Endothelial cell (in vitro differentiated cells): ENCODE data around the gene UNCX. TPM values are rescaled to one million over a fixed set of nuclear protein-coding genes. Genes with fewer than 3 reads are reported as not detected.
A peak's percentile ranks its signal among the peaks of the same experiment; 100 is the strongest.
"Not testable (repeated sequence)": the region's sequence is repeated elsewhere in the genome, so short reads cannot be mapped to it uniquely, and the experiment has no call there.

Experiments used
- DNase-seq: peaks from one replicate; pipeline ENCODE4 v3.0.0; 2021; ENCODE audit warnings: low spot score
- H3K27ac Mint-ChIP-seq: one replicate; pipeline ENCODE4 v1.8.0; 2021; ENCODE audit warnings: mixed read lengths, inconsistent platforms; ENCODE audit not compliant: unreplicated experiment
- H3K27me3 Mint-ChIP-seq: one replicate; pipeline ENCODE4 v1.8.0; 2021; ENCODE audit warnings: mild to moderate bottlenecking, moderate library complexity, mixed read lengths, inconsistent platforms; ENCODE audit not compliant: unreplicated experiment
- H3K36me3 Mint-ChIP-seq: one replicate; pipeline ENCODE4 v1.8.0; 2021; ENCODE audit warnings: mild to moderate bottlenecking, low read depth, mixed read lengths, inconsistent platforms; ENCODE audit not compliant: unreplicated experiment
- H3K4me1 Mint-ChIP-seq: one replicate; pipeline ENCODE4 v1.8.0; 2021; ENCODE audit warnings: mild to moderate bottlenecking, mixed read lengths, inconsistent platforms; ENCODE audit not compliant: unreplicated experiment
- H3K4me3 Mint-ChIP-seq: one replicate; pipeline ENCODE4 v1.8.0; 2021; ENCODE audit warnings: mild to moderate bottlenecking, mixed read lengths, inconsistent platforms; ENCODE audit not compliant: unreplicated experiment
- H3K9me3 Mint-ChIP-seq: one replicate; pipeline ENCODE4 v1.8.0; 2021; ENCODE audit warnings: mixed read lengths, inconsistent platforms; ENCODE audit not compliant: unreplicated experiment
- total RNA-seq: library from RNA; stranded (reverse); fragmentation: NEBNext Ultra II Directional; extraction: Animal tissue kit (Norgen Biotek cat#: 25700); gene quantifications from one replicate; pipeline ENCODE4 v1.2.1, GENCODE V29; 2021; ENCODE audit not compliant: unreplicated experiment
- TF ChIP-seq, protein P1 (sequence below): fragments of 200-600 bp; sonication (generic); IDR thresholded peaks from one replicate; pipeline ENCODE4 v1.5.0; 2021; ENCODE audit warnings: antibody characterized with exemption; ENCODE audit not compliant: unreplicated experiment

UNCX gene
- total RNA-seq, 1 donor from 2014 or later: not detected

DNA sequence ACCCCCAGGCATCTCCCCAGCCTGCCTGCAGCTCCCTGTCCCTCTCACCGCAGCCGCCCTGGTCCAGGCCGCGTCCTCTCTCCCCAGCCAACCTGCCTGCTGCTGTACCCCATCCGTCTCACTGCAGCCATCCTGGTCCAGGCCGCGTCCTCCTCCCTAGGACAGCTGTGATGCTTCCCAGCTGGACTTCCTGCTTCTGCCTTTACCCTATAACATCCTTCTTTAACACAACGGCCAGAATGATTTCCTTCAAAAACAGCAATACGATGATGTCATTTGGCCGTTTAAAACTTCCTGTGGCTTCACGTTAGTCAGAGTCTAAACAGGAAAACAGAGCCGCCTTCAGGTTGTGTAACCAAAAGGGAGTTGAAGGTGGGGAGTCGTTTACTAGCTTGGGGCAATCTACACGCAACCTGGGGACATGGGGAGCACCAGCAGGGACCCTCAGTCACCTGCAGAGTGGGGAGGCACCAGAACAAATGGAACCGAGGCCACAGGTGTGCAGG, 40.4 kb upstream of the UNCX start:
- Mint-ChIP-seq H3K27ac (peak overlapping the region; percentile 26), H3K27me3 (peaks cover 13% of the 10 kb centered on the region), H3K4me3 (no peak overlapping the region), H3K36me3 (no peaks in the 10 kb centered on the region), H3K4me1 (peaks cover 12% of the 10 kb centered on the region), H3K9me3 (no peaks in the 10 kb centered on the region)
- TF ChIP-seq, protein P1, sequence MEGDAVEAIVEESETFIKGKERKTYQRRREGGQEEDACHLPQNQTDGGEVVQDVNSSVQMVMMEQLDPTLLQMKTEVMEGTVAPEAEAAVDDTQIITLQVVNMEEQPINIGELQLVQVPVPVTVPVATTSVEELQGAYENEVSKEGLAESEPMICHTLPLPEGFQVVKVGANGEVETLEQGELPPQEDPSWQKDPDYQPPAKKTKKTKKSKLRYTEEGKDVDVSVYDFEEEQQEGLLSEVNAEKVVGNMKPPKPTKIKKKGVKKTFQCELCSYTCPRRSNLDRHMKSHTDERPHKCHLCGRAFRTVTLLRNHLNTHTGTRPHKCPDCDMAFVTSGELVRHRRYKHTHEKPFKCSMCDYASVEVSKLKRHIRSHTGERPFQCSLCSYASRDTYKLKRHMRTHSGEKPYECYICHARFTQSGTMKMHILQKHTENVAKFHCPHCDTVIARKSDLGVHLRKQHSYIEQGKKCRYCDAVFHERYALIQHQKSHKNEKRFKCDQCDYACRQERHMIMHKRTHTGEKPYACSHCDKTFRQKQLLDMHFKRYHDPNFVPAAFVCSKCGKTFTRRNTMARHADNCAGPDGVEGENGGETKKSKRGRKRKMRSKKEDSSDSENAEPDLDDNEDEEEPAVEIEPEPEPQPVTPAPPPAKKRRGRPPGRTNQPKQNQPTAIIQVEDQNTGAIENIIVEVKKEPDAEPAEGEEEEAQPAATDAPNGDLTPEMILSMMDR: no peak
- peak; percentile 46 for DNase-seq

DNA sequence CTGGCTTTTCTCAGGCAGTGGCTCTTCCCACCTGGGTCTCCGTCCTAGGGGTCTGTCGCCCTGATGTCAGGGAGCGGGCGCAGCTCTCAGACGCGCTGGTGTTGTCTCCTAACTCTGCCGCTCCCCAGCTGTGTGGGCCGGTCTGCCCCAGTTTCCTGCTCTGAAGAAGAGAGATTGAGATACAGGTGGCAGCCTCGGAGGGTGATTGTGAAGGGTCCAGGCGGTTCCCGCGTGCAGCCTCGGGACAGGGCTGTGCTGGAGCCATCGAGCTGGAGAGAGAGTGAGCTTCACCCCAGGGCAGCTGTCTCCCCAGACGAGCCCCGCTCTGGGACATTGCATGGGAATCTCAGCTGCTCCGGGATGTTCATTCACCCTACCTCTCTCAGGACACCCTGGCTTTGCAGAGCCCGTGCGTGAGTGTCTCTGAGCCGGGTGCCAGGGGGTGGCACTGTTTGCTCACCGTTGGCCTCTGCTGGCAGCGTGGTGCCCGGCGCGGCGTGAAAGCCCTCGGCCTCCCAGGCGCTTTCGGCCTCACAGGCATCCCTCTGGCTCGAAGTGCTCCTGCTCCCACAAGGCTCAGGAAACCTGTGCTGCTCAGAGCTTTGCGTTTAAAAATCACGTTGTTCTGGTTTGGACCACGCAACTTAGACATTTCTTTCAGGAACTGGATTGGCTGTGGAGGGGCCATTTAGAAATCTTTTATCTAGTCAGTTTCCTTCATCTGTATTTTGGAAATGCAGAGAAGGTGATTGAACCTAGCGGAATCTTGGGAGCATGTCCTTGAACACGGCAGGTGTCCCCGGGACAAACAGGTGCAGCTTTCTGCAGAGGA, 38.9 kb upstream of the UNCX start:
- Mint-ChIP-seq H3K27ac (no peak overlapping the region), H3K27me3 (peaks cover 13% of the 10 kb centered on the region), H3K9me3 (no peaks in the 10 kb centered on the region), H3K36me3 (no peaks in the 10 kb centered on the region), H3K4me3 (no peak overlapping the region), H3K4me1 (peaks cover 12% of the 10 kb centered on the region)
- peak; percentile 43 for DNase-seq
- TF ChIP-seq, protein P1: no peak

DNA sequence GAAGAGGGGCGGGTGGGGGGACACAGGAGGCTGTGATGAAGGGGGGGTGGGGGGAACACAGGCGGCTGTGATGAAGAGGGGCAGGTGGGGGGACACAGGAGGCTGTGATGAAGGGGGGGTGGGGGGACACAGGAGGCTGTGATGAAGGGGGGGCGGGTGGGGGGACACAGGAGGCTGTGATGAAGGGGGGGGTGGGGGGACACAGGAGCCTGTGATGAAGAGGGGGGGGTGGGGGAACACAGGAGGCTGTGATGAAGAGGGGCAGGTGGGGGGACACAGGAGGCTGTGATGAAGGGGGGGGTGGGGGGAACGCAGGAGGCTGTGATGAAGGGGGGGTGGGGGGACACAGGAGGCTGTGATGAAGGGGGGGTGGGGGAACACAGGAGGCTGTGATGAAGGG, 36.2 kb upstream of the UNCX start:
- not testable (repeated sequence) for H3K4me3 Mint-ChIP-seq, H3K36me3 Mint-ChIP-seq, H3K4me1 Mint-ChIP-seq, H3K27me3 Mint-ChIP-seq, DNase-seq, H3K27ac Mint-ChIP-seq, H3K9me3 Mint-ChIP-seq

DNA sequence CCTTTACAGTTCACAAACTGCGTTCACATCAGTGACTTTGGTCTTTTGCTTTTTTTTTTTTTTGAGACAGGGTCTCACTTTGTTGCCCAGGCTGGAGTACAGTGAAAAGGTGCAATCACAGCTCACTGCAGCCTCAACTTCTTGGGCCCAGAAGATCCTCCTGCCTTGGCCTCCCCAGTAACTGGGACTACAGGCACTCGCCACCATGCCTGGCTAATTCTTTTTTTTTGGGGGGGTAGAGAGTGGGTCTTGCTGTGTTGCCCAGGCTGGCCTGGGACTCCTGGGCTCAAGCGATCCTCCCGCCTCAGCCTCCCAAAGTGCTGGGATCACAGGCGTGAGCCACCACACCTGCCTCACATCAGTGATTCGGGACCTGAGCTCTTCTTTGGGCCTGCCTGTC, 35.7 kb upstream of the UNCX start:
- TF ChIP-seq, protein P1: no peak
- H3K4me1 Mint-ChIP-seq: peaks cover 5% of the 10 kb centered on the region
- peaks cover 3% of the 10 kb centered on the region for H3K27me3 Mint-ChIP-seq
- DNase-seq: no peak
- peak overlapping the region; percentile 62 for H3K4me3 Mint-ChIP-seq
- no peaks in the 10 kb centered on the region for H3K36me3 Mint-ChIP-seq
- H3K27ac Mint-ChIP-seq: no peak overlapping the region
- no peaks in the 10 kb centered on the region for H3K9me3 Mint-ChIP-seq

DNA sequence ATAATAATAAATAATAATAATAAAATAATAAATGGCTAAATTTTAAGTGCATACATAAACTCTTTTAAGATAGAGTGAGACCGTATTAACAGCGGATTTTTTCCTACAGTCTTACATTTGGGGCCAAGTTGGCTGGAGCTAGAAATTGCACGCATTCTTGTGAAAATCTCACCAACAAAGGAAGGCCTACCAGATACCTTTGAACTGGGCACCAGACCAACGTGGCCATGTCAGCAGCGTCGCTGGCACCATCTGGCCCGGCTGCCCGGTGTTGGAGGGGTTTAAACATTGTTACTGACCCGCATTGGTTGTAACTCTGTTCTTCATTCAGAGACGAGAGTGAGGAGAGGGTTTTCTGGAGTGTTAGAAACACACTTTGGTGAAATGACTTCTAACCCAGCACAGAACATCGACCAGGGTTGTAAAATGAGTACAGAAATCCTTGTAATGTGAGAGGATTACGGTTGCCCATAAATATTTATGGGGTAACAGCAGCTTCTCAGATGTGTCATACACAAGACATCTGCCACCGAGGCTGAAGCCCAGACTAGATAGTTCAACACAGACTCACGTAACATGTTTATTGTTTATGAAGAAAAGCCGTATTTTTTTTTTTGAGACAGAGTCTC, 34.6 kb upstream of the UNCX start:
- Mint-ChIP-seq H3K36me3 (no peaks in the 10 kb centered on the region), H3K27ac (no peak overlapping the region), H3K4me1 (no peaks in the 10 kb centered on the region), H3K9me3 (no peaks in the 10 kb centered on the region), H3K27me3 (peaks cover 2% of the 10 kb centered on the region), H3K4me3 (no peak overlapping the region)
- no peak for DNase-seq
- TF ChIP-seq, protein P1: no peak
